Endodermal cell (in vitro differentiated cells): ENCODE data around the gene ITGB3. TPM values are rescaled to one million over a fixed set of nuclear protein-coding genes. Genes with fewer than 3 reads are reported as not detected.

Experiments
- DNase-seq: peaks from one replicate; pipeline ENCODE4 v3.0.0-alpha.2; 2017
- H3K27ac ChIP-seq: 2 replicates; pipeline ENCODE4 v1.5.1; 2013; ENCODE audit warnings: mild to moderate bottlenecking, low read depth, low read length, moderate library complexity
- H3K27me3 ChIP-seq: 2 replicates; pipeline ENCODE4 v1.6.1; 2013; ENCODE audit warnings: mild to moderate bottlenecking, low read length, moderate library complexity; ENCODE audit not compliant: insufficient read depth, control insufficient read depth, poor library complexity, severe bottlenecking
- H3K36me3 ChIP-seq: 2 replicates; pipeline ENCODE4 v1.7.0; 2013; ENCODE audit warnings: mild to moderate bottlenecking, low read length, moderate library complexity; ENCODE audit not compliant: control insufficient read depth, insufficient read depth
- H3K4me1 ChIP-seq: one replicate; pipeline ENCODE4 v1.7.0; 2013; ENCODE audit warnings: low read length; ENCODE audit not compliant: control insufficient read depth, insufficient read depth
- H3K4me3 ChIP-seq: 2 replicates; pipeline ENCODE4 v1.5.1; 2013; ENCODE audit warnings: mild to moderate bottlenecking, low read length, moderate library complexity
- H3K9ac ChIP-seq: 2 replicates; pipeline ENCODE4 v1.6.1; 2013; ENCODE audit warnings: mild to moderate bottlenecking, low read length, moderate library complexity; ENCODE audit not compliant: poor library complexity, severe bottlenecking; ENCODE audit errors: extremely low read depth
- H3K9me3 ChIP-seq: 2 replicates; pipeline ENCODE4 v1.6.1; 2013; ENCODE audit warnings: mild to moderate bottlenecking, low read length, moderate library complexity; ENCODE audit not compliant: control insufficient read depth
- H3K27ac Mint-ChIP-seq: 2 replicates; pipeline ENCODE4 v1.8.0; 2020; ENCODE audit warnings: mixed read lengths
- H3K27me3 Mint-ChIP-seq: 2 replicates; pipeline ENCODE4 v1.8.0; 2021; ENCODE audit warnings: mild to moderate bottlenecking, mixed read lengths; ENCODE audit not compliant: insufficient read depth
- H3K36me3 Mint-ChIP-seq: 2 replicates; pipeline ENCODE4 v1.8.0; 2020; ENCODE audit warnings: low read depth, mixed read lengths
- H3K4me1 Mint-ChIP-seq: 2 replicates; pipeline ENCODE4 v1.8.0; 2020; ENCODE audit warnings: mixed read lengths
- H3K4me3 Mint-ChIP-seq: 2 replicates; pipeline ENCODE4 v1.8.0; 2020; ENCODE audit warnings: mild to moderate bottlenecking, moderate library complexity, mixed read lengths
- H3K9me3 Mint-ChIP-seq: 2 replicates; pipeline ENCODE4 v1.8.0; 2020; ENCODE audit warnings: mild to moderate bottlenecking, mixed read lengths
- WGBS, 2 experiments: methylation state at CpG; one replicate each; pipeline versions ENCODE4 v1.1.5 to v1.1.7; 2013; ENCODE audit warnings: missing lambda C conversion rate in 2 of 2, mixed read lengths in 1 of 2; ENCODE audit not compliant: insufficient coverage in 1 of 2, insufficient read length in 1 of 2; 5-methylcytosine and 5-hydroxymethylcytosine counted together
- total RNA-seq, 2 donors: library from RNA; stranded (reverse); fragmentation: NEBNext Ultra II Directional in 1 of 2; extraction: Animal tissue kit (Norgen Biotek cat#: 25700) in 1 of 2; gene quantifications; 2 replicates in 1 of 2; 3 replicates in 1 of 2; pipeline ENCODE4 v1.2.1, GENCODE V29; 2021
- TF ChIP-seq, protein P1 (sequence below): fragments of 200-600 bp; sonication (generic); conservative IDR thresholded peaks from 2 replicates; pipeline ENCODE4 v1.5.0; 2021; ENCODE audit warnings: antibody characterized with exemption, mild to moderate bottlenecking

ITGB3 gene
- total RNA-seq, 2 donors from 2014 or later, result 0.51 to 0.73 TPM

DNA sequence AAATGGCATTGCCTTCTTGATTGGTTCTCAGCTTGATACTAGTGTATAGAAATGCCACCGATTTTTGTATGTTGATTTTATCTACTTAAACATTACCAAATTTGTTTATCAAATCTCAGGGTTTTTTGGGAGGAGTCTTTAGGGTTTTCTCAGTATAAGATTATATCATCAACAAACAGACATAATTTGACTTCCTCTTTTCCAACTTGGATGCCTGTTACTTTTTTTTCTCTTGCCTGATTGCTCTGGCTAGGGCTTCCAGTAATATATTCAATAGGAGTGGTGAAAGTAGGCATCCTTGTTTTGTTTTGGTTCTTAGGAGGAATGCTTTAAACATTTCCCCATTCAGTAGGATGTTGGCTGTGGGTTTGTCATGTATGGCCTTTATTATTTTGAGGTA is 99.2 kb downstream of the ITGB3 start:
- Histone ChIP-seq H3K9ac (no peak overlapping the region), H3K27me3 (no peaks in the 10 kb centered on the region), H3K4me1 (no peaks in the 10 kb centered on the region), H3K4me3 (no peak overlapping the region), H3K27ac (no peak overlapping the region), H3K36me3 (no peaks in the 10 kb centered on the region), H3K9me3 (no peaks in the 10 kb centered on the region)
- Mint-ChIP-seq H3K36me3 (peaks cover 17% of the 10 kb centered on the region), H3K27me3 (peaks cover 3% of the 10 kb centered on the region), H3K9me3 (peaks cover 3% of the 10 kb centered on the region), H3K27ac (no peak overlapping the region), H3K4me3 (no peak overlapping the region), H3K4me1 (no peaks in the 10 kb centered on the region)
- TF ChIP-seq, protein P1, sequence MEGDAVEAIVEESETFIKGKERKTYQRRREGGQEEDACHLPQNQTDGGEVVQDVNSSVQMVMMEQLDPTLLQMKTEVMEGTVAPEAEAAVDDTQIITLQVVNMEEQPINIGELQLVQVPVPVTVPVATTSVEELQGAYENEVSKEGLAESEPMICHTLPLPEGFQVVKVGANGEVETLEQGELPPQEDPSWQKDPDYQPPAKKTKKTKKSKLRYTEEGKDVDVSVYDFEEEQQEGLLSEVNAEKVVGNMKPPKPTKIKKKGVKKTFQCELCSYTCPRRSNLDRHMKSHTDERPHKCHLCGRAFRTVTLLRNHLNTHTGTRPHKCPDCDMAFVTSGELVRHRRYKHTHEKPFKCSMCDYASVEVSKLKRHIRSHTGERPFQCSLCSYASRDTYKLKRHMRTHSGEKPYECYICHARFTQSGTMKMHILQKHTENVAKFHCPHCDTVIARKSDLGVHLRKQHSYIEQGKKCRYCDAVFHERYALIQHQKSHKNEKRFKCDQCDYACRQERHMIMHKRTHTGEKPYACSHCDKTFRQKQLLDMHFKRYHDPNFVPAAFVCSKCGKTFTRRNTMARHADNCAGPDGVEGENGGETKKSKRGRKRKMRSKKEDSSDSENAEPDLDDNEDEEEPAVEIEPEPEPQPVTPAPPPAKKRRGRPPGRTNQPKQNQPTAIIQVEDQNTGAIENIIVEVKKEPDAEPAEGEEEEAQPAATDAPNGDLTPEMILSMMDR, result no peak
- DNase-seq, result no peak
- WGBS, 2 experiments, result no CpG with 5 or more reads among the region's 1 CpG

DNA sequence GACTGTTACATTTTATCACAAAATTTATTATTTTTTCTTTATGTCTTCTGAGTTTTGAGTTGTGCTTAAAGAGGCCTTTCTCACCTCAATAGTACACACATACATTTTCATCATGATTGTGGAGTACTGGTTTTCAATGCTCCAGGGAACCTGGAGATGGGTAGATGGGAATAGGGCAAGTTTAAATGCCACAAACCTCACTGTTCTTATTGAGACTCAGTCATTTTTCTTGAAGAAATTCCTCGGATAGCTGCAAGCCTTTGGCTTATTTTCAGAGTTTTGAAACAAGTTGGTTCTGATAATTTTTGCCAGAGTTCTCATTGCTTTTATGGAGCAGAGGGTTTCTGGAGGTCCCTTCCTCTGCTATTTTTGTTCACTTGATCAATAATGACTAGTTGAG is 105.0 kb downstream of the ITGB3 start:
- H3K27me3 ChIP-seq, result no peaks in the 10 kb centered on the region
- no peak overlapping the region for H3K27ac Mint-ChIP-seq
- H3K27ac ChIP-seq, result no peak overlapping the region
- H3K36me3 Mint-ChIP-seq, result peaks cover 24% of the 10 kb centered on the region
- H3K4me3 ChIP-seq, result no peak overlapping the region
- no peaks in the 10 kb centered on the region for H3K4me1 Mint-ChIP-seq
- no peak for DNase-seq
- 82 to 88% methylated on average over 1 of the region's 1 CpG for WGBS, 2 experiments
- H3K4me3 Mint-ChIP-seq, result no peak overlapping the region
- H3K9me3 Mint-ChIP-seq, result peaks cover 25% of the 10 kb centered on the region
- peaks cover 2% of the 10 kb centered on the region for H3K27me3 Mint-ChIP-seq
- H3K9me3 ChIP-seq, result peaks cover 14% of the 10 kb centered on the region
- no peak overlapping the region for H3K9ac ChIP-seq
- H3K36me3 ChIP-seq, result no peaks in the 10 kb centered on the region
- H3K4me1 ChIP-seq, result no peaks in the 10 kb centered on the region
- TF ChIP-seq, protein P1, result no peak

Other genes with a start within 250 kb of the ITGB3 start
- gene CDC27, start 64.5 kb upstream of the ITGB3 start, total RNA-seq, result 100 to 1,000 TPM in 1 of 2 donors, 10 to 100 TPM in 1; 72.1 to 108 TPM
- gene MYL4, start 44.5 kb upstream of the ITGB3 start, total RNA-seq, result 10 to 100 TPM; 15.5 to 20.0 TPM
- 1 to 10 TPM; 4.3 to 8.9 TPM for gene EFCAB13, start 70.1 kb downstream of the ITGB3 start, total RNA-seq